ENCODE data around the gene PDE9A. TPM values are rescaled to one million over a fixed set of nuclear protein-coding genes. Genes with fewer than 3 reads are reported as not detected.

Gene PDE9A
- total RNA-seq, 4 donors from 2014 or later, result 6.9 to 13.0 (median 11.1) TPM

DNA sequence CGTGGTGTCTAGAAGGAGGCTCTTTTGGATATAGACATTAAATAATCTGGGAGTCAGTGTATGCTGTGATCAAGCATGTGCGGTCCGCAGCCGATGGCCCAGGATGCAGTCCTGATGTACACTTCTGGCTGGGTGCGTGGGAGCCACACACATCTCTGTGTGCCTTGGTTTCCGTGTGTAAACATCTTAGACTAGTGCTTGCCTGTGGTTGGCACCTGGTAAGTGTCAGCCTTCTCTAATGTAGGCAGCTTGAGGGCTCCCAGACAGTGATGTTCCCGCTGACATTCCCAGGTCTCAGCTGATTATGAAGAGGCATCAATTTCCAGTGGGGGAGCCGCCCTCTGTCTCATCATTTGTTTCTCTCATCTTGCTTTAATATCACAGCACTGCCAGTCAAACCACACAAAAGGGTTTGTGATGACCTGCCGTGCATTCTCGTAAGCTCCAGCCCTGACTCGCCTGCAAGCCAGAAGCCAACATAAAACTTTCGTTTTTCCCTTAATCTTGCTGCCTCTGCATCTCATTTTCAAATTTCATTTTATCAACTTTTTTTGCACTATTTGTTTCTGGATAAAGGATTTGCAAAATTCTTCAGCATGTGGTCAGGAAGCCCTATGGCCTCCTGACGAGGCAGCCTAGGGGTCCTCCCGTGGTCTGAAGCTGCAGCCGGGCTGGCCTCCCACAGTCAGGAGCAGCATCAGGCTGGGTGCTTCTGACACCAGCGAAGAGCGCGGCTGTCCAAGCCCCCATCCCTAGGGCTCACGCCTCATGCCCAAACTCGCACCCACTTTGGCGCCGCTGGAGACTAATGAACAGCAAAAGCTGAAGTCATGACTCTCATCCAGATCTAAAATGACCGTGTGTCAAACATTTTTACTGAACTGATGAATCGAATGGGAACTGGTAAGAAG lies 28.1 kb downstream of the PDE9A start:
- Histone ChIP-seq H3K27me3 (no peaks in the 10 kb centered on the region), H3K36me3 (no peaks in the 10 kb centered on the region), H3K27ac (no peak overlapping the region), H3K4me1 (peaks cover 0 to 5% of the 10 kb centered on the region in 2 donors), H3K9me3 (no peaks in the 10 kb centered on the region), H3K4me3 (replicated peaks in 1 of 3) (no peak overlapping the region)
- TF ChIP-seq, protein P1, sequence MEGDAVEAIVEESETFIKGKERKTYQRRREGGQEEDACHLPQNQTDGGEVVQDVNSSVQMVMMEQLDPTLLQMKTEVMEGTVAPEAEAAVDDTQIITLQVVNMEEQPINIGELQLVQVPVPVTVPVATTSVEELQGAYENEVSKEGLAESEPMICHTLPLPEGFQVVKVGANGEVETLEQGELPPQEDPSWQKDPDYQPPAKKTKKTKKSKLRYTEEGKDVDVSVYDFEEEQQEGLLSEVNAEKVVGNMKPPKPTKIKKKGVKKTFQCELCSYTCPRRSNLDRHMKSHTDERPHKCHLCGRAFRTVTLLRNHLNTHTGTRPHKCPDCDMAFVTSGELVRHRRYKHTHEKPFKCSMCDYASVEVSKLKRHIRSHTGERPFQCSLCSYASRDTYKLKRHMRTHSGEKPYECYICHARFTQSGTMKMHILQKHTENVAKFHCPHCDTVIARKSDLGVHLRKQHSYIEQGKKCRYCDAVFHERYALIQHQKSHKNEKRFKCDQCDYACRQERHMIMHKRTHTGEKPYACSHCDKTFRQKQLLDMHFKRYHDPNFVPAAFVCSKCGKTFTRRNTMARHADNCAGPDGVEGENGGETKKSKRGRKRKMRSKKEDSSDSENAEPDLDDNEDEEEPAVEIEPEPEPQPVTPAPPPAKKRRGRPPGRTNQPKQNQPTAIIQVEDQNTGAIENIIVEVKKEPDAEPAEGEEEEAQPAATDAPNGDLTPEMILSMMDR (IDR thresholded peaks at IDR 0.05), result no peak
- TF ChIP-seq POLR2A (IDR thresholded peaks at IDR 0.05), result no peak
- WGBS, 2 donors, result 95% methylated on average over 19 to 21 of the region's 24 CpGs
- intact Hi-C loops (cut with DNase I), result no loop called here
- no peak for DNase-seq

DNA sequence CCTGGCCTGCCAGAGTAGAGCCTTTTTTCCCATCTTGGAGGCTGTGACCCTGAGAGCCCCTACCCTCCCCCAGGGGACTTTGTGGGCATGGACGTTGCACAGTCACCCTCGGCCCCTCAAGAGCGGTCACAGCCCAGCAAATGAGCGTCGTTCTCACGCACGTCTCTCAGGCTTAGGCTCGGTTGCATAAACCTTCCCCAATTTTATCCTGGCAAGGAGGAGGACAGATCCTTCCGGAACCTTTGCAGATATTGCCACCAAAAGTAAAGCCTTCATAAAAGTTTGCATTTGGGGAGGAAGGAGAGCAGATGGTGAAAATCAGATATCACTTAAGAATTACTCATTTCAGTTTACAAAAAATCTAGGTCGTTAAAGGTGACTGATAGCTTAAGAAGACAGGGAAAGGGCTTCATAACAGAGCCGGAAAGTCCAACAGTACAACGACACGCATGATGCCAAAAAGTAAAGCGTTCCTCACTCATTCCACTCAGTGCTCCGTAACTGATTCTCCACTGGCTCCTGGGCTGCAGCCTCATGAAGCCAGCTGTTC lies 29.3 kb downstream of the PDE9A start:
- intact Hi-C loops (cut with DNase I), result no loop called here
- Histone ChIP-seq H3K36me3 (no peaks in the 10 kb centered on the region), H3K4me1 (peaks cover 0 to 5% of the 10 kb centered on the region in 2 donors), H3K4me3 (replicated peaks in 1 of 3) (no peak overlapping the region), H3K9me3 (no peaks in the 10 kb centered on the region), H3K27me3 (no peaks in the 10 kb centered on the region), H3K27ac (no peak overlapping the region)
- WGBS, 2 donors, result 81 to 88% methylated on average over 15 of the region's 15 CpGs
- TF ChIP-seq, protein P1 (IDR thresholded peaks at IDR 0.05), result no peak
- TF ChIP-seq POLR2A (IDR thresholded peaks at IDR 0.05), result no peak
- DNase-seq, result no peak

GRCh38 chr21:42683371-42684108 lies 30.1 kb downstream of the PDE9A start:
- H3K27ac ChIP-seq, result no peak overlapping the region
- DNase-seq, result no peak
- intact Hi-C loops (cut with DNase I), result no loop called here
- WGBS, 2 donors, result 89 to 91% methylated on average over 14 to 18 of the region's 19 CpGs
- H3K4me1 ChIP-seq, result peaks cover 0 to 5% of the 10 kb centered on the region in 2 donors
- TF ChIP-seq, protein P1 (IDR thresholded peaks at IDR 0.05), result no peak
- TF ChIP-seq POLR2A (IDR thresholded peaks at IDR 0.05), result no peak
- H3K9me3 ChIP-seq, result no peaks in the 10 kb centered on the region
- no peaks in the 10 kb centered on the region for H3K36me3 ChIP-seq
- H3K4me3 ChIP-seq (replicated peaks in 1 of 3), result no peak overlapping the region
- H3K27me3 ChIP-seq, result no peaks in the 10 kb centered on the region

DNA sequence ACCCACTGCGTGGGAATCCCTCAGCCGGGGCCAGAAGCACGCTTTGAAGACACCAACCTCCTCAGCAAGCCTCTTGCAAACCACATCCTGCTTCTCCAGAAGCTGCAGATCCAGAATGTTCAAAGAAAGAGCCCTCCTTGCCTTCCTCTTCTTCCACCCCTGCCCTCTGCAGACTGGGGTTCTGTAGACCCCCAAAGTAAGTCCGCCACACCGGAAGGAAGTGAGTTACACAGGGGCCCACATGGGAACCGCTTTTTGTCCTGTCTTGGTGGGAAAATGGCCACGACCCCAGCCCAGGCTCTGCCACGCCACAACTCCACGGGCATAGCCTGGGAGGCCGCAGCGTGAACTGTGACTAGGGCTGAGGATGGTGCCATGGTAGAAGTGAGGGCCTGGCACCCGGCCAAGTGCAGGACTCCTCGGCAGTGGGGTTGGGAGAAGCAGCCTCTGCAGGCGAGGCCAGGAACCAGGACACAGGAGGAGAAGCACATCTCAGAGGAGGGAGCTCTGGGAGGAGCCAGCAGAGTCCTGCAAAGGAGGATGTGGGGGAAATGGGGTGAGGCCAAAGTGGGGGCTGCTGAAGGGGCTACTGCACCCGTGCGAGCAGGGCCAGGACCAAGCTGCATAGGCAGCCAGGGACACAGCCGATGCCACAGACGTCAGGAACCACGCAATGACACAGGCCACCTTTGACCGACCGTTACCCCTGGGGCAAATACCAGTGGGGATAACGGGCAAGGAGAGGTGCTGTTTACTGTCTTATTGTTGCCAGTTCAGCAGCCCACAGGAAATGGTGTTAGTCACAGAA lies 30.9 kb downstream of the PDE9A start:
- intact Hi-C loops (cut with DNase I), result no loop called here
- Histone ChIP-seq H3K4me1 (peaks cover 0 to 5% of the 10 kb centered on the region in 2 donors), H3K36me3 (no peaks in the 10 kb centered on the region), H3K4me3 (replicated peaks in 1 of 3) (no peak overlapping the region), H3K27ac (no peak overlapping the region), H3K27me3 (no peaks in the 10 kb centered on the region), H3K9me3 (no peaks in the 10 kb centered on the region)
- DNase-seq, result no peak
- TF ChIP-seq, protein P1 (IDR thresholded peaks at IDR 0.05), result no peak
- TF ChIP-seq POLR2A (IDR thresholded peaks at IDR 0.05), result no peak
- WGBS, 2 donors, result 69 to 74% methylated on average over 20 to 22 of the region's 22 CpGs
